CD4-positive, alpha-beta T cell treated with Interleukin-17A for 1 hour (primary cell): ENCODE data around the gene INAVA.
A peak's percentile ranks its signal among the peaks of the same experiment; 100 is the strongest.
"Not testable (repeated sequence)": the region's sequence is repeated elsewhere in the genome, so short reads cannot be mapped to it uniquely, and the experiment has no call there.

Experiments
- DNase-seq: peaks from one replicate; pipeline ENCODE4 v3.0.0-alpha.2; 2020

INAVA gene

GRCh38 chr1:200899451-200899915 is 4.8 kb downstream of the INAVA start:
- no peak for DNase-seq

DNA sequence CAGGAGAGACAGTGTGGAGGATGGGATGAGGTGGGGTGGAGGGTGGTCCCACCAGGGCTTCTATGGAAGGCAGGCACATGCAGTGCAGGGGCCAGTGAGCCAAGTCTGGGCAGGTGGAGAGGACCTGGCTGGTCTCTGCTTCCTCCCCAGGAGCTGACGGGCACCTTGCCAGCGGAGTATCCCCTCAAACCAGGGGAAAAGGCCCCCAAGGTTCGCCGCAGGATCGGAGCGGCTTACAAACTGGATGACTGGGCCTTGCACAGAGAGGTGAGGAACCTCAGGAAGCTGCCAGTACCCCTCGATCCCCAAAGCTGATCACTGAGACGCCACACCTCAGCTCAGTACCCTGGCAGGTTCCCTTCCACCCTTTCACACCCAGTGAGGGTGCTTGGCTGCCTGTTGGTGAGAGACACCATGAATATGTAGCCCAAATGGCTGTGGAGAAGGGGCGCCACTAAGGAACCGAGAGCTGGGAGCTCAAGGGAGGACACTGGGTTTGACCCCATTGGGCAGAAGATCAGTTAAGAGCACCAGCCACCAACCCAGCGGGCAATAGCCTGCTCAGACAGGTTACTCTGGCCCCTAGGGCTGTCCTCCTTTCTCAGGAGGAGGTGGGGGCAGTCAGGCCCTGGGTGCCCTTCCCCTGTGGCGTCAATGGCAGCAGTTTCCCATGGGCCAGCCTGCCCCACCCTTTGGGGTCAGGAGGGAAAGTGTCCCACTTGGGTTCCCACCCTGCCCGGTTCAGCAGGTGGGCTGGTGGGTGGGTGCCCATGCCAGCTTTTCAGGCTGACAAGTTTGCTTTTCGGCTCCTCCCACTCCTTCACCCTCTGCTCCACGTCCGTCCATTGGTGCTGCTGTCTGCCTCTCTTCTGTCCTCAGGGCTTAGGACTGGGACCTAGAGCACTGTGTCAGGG is 5.5 kb downstream of the INAVA start:
- DNase-seq: no peak

- no peak for DNase-seq
Measured at GRCh38 chr1:200900877-200901276, 6.2 kb downstream of the INAVA start.

DNA sequence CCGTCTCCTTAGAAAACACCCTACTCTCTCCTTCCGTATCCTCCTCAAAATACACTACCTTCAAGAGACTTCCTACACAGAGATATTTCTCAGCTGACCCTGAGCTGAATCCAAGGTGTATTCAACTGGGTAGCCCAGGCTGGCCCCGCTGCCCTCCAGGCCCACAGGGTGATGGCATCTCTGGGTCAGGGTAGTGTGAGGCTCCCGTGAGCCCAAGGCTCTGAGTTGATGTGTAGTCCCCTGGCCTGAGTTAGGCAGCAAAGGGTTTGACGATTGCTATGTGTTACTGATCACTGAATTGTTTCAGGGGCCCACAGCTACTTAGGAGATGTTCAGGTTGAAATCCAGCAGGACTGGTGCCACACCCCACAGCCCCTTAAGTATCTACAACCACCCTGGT is 6.7 kb downstream of the INAVA start:
- DNase-seq: no peak

- DNase-seq: no peak
Measured at GRCh38 chr1:200901796-200902444, 7.2 kb downstream of the INAVA start.

DNA sequence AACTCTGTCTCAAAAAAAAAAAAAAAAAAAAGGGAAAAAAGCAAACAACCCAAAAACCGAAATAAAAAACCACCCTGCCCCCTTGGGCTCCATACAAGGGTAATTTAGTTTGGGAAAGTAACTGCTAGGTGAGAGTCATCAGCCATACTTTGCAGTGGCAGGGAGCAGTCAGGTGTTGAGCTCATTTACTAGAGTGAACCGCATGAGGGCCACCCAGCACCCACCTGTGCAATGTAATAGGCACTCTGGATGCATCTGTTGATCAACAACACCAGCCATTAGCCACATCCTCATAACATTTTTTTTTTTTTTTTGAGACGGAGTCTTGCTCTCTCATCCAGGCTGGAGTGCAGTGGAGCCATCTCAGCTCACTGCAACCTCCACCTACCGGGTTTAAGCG is 9.1 kb downstream of the INAVA start:
- DNase-seq: no peak

- no peak for DNase-seq
Measured at GRCh38 chr1:200904772-200905171, 10.1 kb downstream of the INAVA start.

GRCh38 chr1:200905411-200906052 is 10.8 kb downstream of the INAVA start:
- DNase-seq: peak; percentile 77

- no peak for DNase-seq
Measured at GRCh38 chr1:200906491-200906890, 11.8 kb downstream of the INAVA start.

- no peak for DNase-seq
Measured at GRCh38 chr1:200907611-200908097, 13.0 kb downstream of the INAVA start.

- DNase-seq: no peak
Measured at GRCh38 chr1:200908191-200908868, 13.6 kb downstream of the INAVA start.

DNA sequence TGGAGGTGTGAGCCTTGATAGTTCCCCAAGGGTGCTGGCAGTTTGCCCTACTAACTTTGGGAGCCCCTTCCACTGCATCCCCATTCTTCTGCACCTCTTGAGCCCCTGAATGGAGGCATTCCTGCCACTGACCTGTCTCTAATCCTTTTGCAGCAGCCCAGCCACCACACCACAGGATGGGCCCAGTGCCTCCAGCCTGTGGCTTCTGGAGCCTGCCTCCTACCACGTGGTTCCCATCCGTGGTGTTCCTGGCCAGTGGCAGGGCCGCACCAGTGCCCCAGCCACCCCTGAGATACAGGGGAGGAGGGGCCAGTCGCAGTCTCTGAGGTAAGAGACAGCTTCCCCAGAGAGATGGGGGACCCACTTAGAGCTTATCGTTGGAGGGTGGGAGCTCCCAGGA is 14.4 kb downstream of the INAVA start:
- DNase-seq: no peak

- no peak for DNase-seq
Measured at GRCh38 chr1:200909757-200910239, 15.1 kb downstream of the INAVA start.

- DNase-seq: no peak
Measured at GRCh38 chr1:200911361-200911760, 16.7 kb downstream of the INAVA start.

DNA sequence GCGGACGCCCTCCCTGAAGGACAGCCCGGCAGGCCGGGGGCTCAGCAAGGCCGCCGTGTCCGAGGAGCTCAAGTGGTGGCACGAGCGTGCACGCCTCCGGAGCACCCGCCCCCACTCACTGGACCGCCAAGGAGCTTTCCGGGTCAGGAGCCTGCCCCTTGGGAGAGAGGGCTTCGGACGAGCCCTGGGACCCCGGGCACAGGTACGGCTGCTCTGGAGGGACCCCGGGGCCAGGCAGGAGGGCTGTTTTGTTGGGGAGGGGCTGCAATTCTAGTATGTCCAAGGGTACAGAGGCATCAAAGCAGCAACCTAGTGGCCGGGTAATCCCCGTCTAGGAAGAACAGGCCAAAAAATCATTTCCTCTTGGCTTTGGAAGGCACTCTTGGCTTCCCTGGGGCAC is 17.2 kb downstream of the INAVA start:
- DNase-seq: not testable (repeated sequence)

- DNase-seq: no peak
Measured at GRCh38 chr1:200912737-200913407, 18.2 kb downstream of the INAVA start.

- DNase-seq: no peak
Measured at GRCh38 chr1:200916152-200916551, 21.5 kb downstream of the INAVA start.

- DNase-seq: no peak
Measured at GRCh38 chr1:200916681-200917080, 22.0 kb downstream of the INAVA start.

GRCh38 chr1:200917291-200917817 is 22.7 kb downstream of the INAVA start:
- no peak for DNase-seq

DNA sequence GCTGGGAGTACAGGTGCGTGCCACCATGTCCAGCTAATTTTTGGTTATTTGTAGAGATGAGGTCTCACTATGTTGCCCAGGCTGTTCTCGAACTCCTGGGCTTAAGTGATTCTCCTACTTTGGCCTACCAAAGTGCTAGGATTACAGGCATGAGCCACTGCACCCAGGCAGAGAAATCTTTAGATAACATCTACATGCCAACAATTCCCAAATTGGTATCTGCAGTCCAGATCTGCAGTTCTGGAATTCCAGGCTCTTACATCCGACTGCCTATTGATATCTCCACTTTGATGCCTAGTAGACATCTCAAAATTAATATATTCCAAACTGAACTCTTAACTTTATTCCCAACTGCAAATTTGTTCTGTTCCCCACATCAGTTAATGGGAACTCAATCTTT is 23.3 kb downstream of the INAVA start:
- no peak for DNase-seq

- DNase-seq: no peak
Measured at GRCh38 chr1:200919386-200919785, 24.7 kb downstream of the INAVA start.

DNA sequence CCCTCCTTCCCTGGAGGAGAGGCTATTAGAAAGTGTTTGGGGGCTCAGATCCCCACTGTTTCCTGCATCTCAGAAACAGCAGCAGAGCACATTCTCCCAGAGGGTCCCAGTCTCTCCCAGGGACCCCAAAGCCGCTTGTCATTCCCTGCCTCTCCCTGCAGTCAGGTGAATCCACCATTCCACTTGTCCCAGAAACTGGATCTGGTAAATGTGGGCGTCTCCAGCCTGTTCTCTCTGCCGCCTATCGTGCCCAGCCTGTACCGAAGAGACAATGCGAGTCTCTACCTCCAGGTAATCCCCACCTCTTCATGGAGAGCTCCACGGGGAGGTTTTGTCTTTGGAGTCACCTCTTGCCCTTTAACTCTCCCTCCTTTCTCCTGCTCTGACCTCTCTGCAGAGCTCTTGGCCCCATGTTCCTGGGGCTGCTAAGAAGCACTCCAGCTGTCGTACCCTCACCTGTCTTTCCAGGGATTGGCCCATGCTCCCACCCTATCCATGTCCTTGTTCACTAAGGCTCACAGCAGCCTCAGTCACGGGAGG is 26.9 kb downstream of the INAVA start:
- no peak for DNase-seq
